Cardiac septum (tissue), 1 donor: ENCODE results near the gene CAB39. TPM values are rescaled to one million over a fixed set of nuclear protein-coding genes. Genes with fewer than 3 reads are reported as not detected.
"Not testable (repeated sequence)": the region's sequence is repeated elsewhere in the genome, so short reads cannot be mapped to it uniquely, and the experiment has no call there.

ENCODE experiments used
- DNase-seq: peaks from one replicate; pipeline ENCODE4 v3.0.0-alpha.2; 2020; ENCODE audit warnings: low spot score
- intact Hi-C: fragments of 100-400 bp; cut with DNase I; formaldehyde crosslinking; loops from one replicate; pipeline ENCODE4 v1.14.0; 2022
- total RNA-seq: library from RNA; stranded (reverse); fragmentation: NEBNext Ultra II Directional; extraction: Animal tissue kit (Norgen Biotek cat#: 25700); gene quantifications from one replicate; pipeline ENCODE4 v1.2.1, GENCODE V29; 2021
- donor health status: DM: no; HTN: no; CAD: no.

CAB39 gene
- total RNA-seq, 1 donor from 2014 or later: 75.1 TPM

DNA sequence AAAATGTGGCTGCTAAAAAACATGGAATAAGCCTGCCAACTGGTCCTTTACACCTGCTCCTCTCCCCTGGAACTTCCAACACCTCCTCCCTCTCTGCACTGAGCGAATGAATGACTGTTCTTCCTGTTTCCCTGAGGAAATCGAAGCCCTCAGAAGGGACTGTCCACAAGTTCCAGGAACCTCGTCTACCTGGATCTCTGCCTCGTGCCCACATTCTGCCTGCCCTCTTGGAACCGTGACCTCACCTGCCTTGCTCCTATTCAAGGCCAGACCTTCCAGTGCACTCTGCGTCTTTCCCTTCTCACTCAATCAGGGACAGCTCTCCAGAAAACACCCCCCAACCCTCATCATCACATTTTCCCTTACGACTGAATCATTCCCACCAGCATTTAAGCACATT is 4.4 kb upstream of the CAB39 start:
- DNase-seq: no peak
- intact Hi-C loops: no loop called here

DNA sequence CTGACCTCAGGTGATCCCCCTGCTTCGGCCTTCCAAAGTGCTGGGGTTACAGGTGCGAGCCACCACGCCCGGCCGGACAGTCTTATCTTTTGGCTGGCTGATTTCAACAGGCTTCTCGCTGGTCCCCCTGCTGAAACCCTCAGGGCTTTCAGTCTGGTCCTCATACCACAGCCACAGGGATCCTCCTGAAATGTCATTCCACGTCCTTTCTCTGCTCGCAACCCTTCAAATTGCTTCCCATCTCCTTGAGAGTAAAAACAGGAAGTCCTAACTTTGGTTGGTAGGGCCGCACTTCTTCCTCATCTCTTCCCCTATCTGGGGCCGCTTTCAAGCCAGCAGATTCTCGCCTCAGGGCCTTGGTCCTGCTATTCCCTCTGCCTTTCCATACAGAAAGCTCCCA is 1.4 kb upstream of the CAB39 start:
- intact Hi-C loops: loop anchor here (5.0 kb wide), 1 partner anchor 46 kb away; no protein-coding TSS in a partner anchor
- no peak for DNase-seq

- peak; percentile 81 for DNase-seq
- intact Hi-C loops: loop anchor here (1.0 to 5.0 kb wide), 2 partner anchors 44 to 86 kb away; no protein-coding TSS in a partner anchor
Measured at GRCh38 chr2:230713331-230714135, 891 bp downstream of the CAB39 start.

DNA sequence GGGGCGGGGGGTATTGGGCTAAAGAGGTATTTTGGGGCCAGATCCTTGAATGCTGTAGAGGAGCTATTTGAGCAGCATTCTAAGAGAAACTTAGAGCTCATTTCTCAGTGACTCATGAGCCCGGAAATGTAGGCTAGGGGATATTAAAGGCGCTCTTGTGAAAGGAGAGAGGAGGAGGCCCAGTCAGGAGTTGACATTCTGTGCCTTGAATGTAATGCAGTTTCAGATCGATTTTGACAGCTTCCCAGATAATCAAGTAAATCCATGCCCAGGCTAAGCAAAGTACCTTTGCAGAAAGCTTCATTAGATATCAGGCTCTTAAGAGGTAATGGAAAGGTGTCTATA is 1.5 kb downstream of the CAB39 start:
- no peak for DNase-seq
- intact Hi-C loops: loop anchor here (5.0 kb wide), 1 partner anchor 43 kb away; no protein-coding TSS in a partner anchor

DNA sequence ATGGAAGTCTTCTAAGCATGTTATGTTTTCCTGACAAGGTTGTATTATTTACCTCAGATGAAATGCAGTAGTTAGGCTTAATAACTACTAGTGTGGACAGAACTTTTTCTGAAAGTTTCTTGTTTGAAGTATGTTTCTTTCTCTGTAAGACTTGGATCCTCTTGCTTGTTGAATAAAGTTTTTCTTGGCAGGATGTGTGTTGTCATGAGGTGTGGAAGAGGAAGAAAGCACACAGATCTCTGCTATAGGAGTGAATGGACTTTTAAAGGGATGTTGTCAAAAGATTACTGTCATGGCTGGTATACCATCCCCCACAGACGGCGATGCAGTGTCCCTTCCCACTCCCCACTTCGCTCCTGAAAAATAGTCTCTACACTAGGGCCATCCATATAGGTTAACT is 2.6 kb downstream of the CAB39 start:
- intact Hi-C loops: loop anchor here (5.0 kb wide), 1 partner anchor 342 kb away; the partner anchor contains the start of gene PSMD1
- DNase-seq: no peak

DNA sequence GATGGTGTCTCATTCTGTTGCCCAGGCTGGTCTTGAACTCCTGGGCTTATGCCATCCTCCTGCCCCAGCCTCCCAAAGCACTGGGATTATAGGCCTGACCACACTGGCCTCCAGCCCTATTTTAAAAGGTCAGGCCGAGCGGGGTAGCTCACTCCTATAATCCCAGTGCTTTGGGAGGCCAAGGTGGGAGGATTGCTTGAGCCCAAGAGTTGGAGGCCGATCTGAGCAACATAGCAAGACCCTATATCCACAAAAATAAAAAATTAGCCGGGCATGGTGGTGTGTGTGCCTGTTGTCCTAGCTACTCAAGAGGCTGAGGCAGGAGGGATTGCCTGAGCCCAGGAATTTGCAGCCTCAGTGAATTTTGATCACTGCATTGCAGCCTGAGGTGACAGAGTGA is 3.9 kb downstream of the CAB39 start:
- intact Hi-C loops: loop anchor here (5.0 kb wide), 1 partner anchor 341 kb away; the partner anchor contains the start of gene PSMD1
- DNase-seq: no peak

GRCh38 chr2:230717600-230717999 is 5.0 kb downstream of the CAB39 start:
- DNase-seq: no peak
- intact Hi-C loops: loop anchor here (5.0 kb wide), 1 partner anchor 340 kb away; the partner anchor contains the start of gene PSMD1

DNA sequence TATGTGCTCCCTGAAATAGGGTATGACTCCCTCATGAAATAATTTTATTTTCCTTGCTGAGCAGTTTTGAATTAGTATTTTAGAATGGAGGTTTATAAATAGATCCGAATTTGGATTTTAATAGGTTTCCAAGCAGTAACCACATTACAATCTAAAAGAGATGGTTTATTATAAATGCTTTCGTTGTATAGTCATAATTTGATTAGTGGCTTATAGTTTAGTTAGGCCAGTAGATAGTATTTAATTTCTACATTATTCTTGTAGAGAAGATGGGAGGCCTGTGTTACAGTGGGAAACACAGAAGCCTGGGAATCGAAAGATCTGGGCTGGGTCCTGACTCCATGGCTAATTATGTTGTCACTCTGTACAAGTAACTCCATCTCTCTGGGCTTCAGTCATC is 6.7 kb downstream of the CAB39 start:
- DNase-seq: no peak
- intact Hi-C loops: loop anchor here (5.0 kb wide), 1 partner anchor 338 kb away; the partner anchor contains the start of gene PSMD1

- no peak for DNase-seq
- intact Hi-C loops: no loop called here
Measured at GRCh38 chr2:230721712-230722111, 9.1 kb downstream of the CAB39 start.

- intact Hi-C loops: no loop called here
- DNase-seq: no peak
Measured at GRCh38 chr2:230722207-230722885, 9.7 kb downstream of the CAB39 start.

DNA sequence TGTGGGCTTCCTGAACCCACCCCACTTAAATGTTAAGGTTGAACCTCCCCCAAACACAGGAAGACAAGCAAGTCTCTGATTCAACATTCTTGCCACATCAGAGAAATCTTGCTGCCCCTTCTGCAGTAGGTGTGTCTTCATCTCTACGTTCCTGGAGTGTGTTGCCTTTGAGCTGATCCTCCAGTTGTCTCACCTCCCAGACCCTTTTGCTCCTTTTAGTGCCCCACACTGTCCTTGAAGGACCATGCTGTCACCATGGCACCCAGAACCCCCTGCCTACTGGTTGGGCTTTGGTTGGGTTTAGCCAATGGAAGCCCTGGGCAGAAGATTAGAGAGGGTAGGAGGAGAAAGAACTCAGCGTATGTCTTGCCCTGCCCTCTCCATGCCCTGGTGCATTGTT is 10.7 kb downstream of the CAB39 start:
- intact Hi-C loops: no loop called here
- no peak for DNase-seq

- intact Hi-C loops, DNase-seq: not testable (repeated sequence)
Measured at GRCh38 chr2:230724957-230725356, 12.3 kb downstream of the CAB39 start.

GRCh38 chr2:230731512-230731911 is 18.9 kb downstream of the CAB39 start:
- DNase-seq: no peak
- intact Hi-C loops: no loop called here

GRCh38 chr2:230732914-230733401 is 20.3 kb downstream of the CAB39 start:
- DNase-seq: no peak
- intact Hi-C loops: no loop called here

GRCh38 chr2:230734247-230735175 is 21.9 kb downstream of the CAB39 start:
- intact Hi-C loops: no loop called here
- no peak for DNase-seq

- intact Hi-C loops: no loop called here
- DNase-seq: no peak
Measured at GRCh38 chr2:230735884-230736283, 23.2 kb downstream of the CAB39 start.

DNA sequence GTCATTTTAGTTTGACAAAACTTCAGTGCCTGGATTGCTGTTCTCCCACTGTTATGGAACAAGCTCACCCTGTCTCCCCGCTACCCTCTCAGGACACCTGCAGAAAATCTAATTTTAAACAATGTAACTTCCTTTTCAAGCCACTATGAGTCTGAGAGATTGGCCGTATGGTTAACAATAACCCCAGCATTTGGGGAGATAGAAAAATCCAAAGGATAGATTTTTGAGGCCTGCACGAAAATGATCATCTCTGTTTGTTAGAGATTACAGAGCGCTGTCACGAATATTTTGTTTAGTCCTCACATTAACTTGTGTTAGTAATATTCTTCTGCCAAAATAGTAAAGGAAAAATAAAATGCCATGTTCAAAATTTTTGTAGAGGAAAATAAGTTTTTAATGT is 24.7 kb downstream of the CAB39 start:
- DNase-seq: no peak
- intact Hi-C loops: no loop called here

GRCh38 chr2:230737791-230738226 is 25.2 kb downstream of the CAB39 start:
- no peak for DNase-seq
- intact Hi-C loops: no loop called here

- intact Hi-C loops: no loop called here
- no peak for DNase-seq
Measured at GRCh38 chr2:230738391-230738811, 25.8 kb downstream of the CAB39 start.
